Left renal cortex interstitium (tissue), 4 donors: ENCODE results near the gene SVEP1. TPM values are rescaled to one million over a fixed set of nuclear protein-coding genes. Genes with fewer than 3 reads are reported as not detected.
"Not testable (repeated sequence)": the region's sequence is repeated elsewhere in the genome, so short reads cannot be mapped to it uniquely, and the experiment has no call there.

Experiments used
- DNase-seq, 4 donors: peaks; one replicate each; pipeline ENCODE4 v3.0.0-alpha.2; 2013; ENCODE audit warnings: low read depth in 4 of 4, low spot score in 2 of 4, missing footprints in 1 of 4
- polyA plus RNA-seq, 4 donors: library from polyadenylated mRNA; unstranded; fragments of 120-200 nt; gene quantifications; one replicate each; pipeline ENCODE4 v1.2.1, GENCODE V29; 2013; ENCODE audit not compliant: insufficient read length in 4 of 4

Gene SVEP1
- polyA plus RNA-seq, 4 donors = 6.9 to 7.4 (median 7.1) TPM

DNA sequence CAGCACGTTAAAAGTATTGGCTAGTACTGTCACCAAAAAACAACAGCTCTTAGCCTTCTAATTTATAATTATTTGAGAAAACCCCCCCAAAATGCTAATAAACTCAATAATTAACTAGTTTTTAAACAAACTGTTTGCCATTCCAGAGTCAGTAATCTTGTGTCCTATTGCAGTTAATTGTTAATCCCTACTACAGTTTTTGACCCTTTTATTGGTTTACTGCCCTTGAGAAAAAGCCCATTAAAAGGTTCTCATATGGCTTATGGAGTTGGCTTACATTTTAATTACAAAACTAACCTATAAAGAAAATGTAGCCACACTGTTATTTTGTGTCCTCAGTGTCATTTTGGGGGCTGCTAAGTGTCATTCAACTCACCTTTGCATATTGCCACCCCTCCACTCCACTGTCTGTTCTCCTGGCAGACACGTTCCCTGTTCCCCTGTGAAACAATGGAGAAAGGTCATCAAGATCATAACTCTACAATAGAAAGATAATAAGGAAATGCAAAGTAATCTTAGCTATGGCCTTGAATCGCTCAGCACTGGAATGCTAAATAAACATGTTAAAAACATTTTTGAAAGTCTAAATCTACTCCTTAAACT, 190.3 kb downstream of the SVEP1 start:
- no peak for DNase-seq

DNA sequence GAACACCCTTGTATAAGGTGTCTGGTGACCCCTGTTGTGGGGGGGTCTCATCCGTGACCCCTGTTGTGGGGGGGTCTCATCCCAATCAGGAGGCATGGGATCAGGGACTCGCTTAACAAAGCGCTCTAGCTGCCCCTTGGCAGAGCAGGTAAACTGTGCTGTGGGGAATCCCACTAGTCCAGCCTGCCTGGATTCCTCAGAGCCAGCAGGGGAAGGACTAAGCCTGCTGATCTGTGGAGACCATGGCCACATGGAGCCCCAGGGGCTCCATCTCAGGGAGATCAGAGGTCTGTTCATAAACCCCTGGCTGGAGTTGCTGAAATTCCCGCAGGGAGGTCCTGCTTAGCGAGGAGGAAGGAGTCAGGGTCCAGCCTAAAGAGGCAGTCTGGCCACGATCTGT, 196.1 kb downstream of the SVEP1 start:
- no peak for DNase-seq

DNA sequence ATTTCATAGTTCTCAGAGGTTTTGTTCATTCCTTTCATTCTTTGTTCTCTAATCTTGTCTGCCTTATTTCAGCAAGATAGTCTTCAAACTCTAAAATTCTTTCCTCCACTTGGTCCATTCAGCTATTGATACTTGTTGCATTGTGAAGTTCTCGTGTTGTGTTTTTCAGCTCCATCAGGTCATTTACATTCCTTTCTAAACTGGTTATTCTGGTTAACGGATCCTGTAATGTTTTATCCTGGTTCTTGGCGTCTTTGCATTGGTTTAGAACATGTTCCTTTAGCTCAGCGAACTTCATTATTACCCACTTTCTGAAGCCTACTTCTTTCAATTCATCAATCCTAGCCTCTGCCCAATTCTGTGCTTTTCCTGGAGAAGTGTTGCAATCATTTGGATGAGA, 196.8 kb downstream of the SVEP1 start:
- no peak for DNase-seq

DNA sequence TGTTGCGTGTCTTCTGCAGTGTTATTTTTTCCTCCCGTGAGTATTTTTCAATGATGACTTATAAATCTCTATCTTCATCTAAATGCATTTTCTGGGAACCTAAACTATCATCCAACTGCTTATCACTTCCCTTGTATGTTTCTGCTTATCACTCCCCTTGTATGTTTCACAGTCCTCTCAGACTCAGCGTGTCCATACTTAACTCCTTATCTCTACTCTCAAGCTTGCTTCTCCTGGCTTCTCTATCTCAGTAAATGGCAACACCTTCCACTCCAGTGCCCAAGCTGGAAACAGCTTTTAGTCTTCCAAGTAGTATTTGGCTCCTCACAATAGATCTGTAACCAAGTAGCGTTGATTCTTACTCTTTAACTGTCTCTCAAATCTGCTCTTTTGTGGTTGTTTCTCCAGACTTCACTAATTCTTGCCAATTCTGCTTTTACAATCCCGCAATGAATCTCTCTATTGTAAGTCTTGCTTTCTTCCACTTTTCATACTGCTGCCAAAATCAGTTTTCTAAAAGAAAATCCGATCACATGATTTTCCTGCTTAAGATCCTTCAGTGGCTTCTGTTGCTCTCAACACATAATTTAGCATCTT, 208.0 kb downstream of the SVEP1 start:
- no peak for DNase-seq

GRCh38 chr9:110370315-110370714, 209.2 kb downstream of the SVEP1 start:
- DNase-seq = no peak

- DNase-seq = no peak
Observed at GRCh38 chr9:110364451-110364850, 215.1 kb downstream of the SVEP1 start.

GRCh38 chr9:110358992-110359391, 220.5 kb downstream of the SVEP1 start:
- not testable (repeated sequence) for DNase-seq

- no peak for DNase-seq
Observed at GRCh38 chr9:110357505-110357904, 222.0 kb downstream of the SVEP1 start.

DNA sequence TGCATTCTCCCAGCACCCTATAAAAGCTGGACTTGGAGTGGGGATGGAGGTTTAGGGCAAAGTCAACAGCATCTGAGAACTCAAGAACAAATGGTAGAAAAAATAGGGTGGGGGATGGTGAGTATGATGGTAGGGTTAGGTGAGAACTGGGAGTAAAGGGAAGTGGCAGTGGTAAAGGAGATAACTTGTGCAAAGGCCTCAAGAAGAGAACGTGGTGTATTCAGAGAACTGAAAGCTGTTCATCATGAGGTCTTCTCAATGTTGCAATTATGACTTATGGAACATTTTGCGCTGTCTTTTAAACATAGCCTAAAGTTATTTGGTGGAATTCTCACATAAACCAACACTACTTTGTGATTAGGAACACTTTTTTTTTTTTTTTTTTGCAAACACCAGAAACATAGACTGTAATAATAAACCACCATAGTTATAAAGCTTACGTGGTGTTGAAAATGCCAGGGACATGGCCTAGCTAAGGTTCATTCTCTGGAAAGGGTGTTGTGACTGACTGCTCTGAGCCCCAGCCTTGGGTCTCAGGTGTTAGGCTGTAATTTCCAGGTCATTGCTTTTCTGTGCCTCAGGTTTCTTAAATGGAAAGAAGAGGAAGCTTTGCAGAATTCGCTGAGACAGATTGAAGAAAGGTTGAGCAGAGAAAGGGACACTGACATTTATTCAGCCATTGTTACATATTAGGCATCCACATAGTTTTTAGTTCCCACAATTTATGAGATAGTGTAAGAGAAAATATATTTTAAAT, 222.7 kb downstream of the SVEP1 start:
- DNase-seq = no peak

GRCh38 chr9:110355911-110356310, 223.6 kb downstream of the SVEP1 start:
- DNase-seq = no peak

DNA sequence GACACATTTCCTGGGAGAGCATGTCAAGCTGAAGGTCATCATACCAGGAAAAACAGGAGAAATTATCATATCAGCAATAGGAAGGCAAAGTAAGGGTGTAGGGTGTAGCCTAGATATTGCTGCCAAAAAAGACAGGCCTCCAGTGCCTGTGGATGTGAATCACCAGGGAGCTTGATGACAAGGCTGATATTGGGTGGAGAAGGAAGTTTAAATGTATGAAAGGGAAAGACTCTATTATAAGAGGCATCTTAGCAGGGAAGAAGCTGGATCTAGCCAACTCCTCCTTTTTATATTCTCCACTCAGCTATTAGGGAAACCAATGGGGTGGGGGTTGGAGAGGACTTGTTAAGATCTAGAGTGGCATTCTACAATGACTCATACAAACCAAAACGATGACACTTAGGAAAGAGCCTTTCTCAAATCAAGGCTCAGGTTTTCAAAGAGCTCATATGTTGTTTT, 228.5 kb downstream of the SVEP1 start:
- DNase-seq = no peak

DNA sequence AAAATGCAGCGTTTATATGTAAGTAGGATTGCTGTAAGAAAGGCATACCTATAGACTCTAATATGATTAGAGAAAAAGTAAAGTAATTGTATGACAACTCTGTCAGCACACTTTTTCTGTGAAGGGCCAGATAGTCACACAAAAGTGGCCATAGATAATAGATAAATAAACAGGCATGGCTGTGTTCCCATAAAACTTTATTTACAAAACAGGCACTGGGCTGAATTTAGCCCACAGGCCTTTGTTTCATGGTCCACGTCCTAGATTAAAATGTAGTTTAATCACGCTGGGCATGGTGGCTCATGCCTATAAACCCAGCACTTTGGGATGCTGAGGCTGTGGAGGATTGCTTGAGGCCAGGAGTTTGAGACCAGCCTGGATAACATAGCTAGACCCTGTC, 233.2 kb downstream of the SVEP1 start:
- DNase-seq = no peak

DNA sequence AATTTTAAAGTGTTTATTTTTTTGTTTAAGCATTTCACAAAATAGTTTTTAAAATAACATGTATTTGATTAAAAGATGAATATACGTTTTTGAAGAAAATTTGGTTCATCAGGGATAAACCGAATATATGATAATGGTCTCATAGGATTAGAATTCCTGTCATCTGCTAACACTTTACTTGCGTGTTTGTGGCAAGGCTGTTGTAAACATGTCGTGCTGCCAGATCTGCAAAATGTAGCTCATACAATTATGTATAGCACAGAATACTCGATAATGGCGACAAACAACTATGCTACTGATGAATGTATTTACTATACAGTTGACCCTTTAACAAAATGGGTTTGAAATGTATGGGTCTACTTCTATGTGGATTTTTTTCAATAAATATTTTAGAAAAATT, 234.7 kb downstream of the SVEP1 start:
- DNase-seq = no peak

GRCh38 chr9:110343551-110343950, 236.0 kb downstream of the SVEP1 start:
- DNase-seq = no peak

DNA sequence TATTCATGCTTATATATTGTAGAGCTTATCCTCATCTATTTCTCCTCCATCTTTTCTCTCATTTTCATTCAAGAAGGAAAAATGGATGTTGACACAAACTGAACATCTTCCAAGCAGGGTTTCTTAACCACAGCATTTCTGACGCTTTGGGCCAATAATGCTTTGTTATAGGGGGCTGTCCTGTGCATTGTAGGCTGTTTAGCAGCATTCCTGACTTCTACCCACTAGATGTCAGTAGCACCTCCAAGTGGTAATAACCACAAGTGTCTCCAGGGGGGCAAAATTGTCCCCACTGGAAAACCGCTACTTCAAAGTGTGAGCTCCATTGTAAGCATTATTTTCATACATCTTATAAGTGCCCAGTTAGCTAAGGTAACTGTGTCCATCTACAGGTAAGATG, 239.2 kb downstream of the SVEP1 start:
- DNase-seq = no peak

GRCh38 chr9:110338143-110338542, 241.4 kb downstream of the SVEP1 start:
- DNase-seq = peak in 2 of 4 donors; percentile 18 to 31

DNA sequence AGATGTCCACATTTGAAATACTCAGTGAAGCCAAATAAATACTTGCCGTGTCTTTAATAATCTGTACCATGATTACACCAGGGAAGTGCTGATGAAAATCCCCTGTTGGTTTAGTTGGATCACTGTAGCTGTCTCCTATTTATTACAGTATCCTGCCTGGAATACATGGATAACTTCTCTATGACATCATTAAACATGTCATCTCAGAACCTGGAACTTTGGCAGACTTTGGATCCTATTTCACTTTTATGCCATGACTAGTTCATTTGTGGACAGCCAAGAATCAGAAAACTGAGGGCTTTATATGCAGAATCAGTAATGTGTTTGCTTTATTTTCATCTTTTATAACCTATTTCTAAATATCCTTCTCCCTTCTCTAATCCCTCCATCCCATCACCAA, 241.8 kb downstream of the SVEP1 start, which contains the start of gene TXNDC8:
Gene TXNDC8 (minus strand): TSS at position 137 of the 400 bp plus-strand sequence.
- no peak for DNase-seq

DNA sequence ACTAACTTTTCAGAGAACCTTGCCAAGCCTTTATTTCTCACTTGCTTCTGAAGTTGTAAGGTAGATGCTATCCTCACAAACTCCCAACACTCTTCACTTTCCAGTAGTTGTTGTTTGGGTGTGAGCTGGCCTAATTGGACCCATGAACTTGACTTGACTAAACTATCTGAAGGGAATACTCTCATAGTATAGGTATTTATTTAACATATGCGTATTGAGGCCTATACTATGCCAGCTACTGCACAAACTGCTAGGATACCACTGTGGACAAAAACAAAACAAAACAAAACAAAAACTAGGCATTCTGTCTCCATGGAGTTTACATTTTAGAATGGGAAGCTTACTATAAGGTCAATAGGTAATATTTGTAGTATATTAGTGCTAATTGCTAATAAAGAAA, 243.2 kb downstream of the SVEP1 start:
- no peak for DNase-seq

GRCh38 chr9:110334871-110335270, 244.7 kb downstream of the SVEP1 start:
- no peak for DNase-seq

DNA sequence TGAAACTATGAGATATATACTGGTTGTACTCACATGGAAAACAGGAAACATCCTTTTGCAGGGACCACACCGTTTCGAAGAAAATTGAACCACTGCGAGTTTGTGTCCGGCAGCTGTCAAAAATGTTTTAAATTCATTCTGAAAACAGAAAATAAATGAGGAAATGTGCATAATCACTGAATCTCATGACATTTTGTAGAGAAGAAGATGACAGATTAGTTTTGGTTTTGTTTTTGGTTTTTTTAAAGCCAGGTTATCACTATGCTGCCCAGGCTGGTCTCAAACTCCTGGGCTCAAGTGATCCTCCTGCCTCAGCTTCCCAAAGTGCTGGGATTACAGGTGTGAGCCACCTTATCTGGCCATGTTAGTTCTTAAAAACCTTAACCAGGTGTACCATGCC, 245.4 kb downstream of the SVEP1 start:
- no peak for DNase-seq

GRCh38 chr9:110332766-110333165, 246.8 kb downstream of the SVEP1 start:
- DNase-seq = no peak
